ENCODE data around the gene SMIM35. TPM values are rescaled to one million over a fixed set of nuclear protein-coding genes. Genes with fewer than 3 reads are reported as not detected.

The SMIM35 gene
- total RNA-seq, 1 experiment from 2014 or later: not detected

DNA sequence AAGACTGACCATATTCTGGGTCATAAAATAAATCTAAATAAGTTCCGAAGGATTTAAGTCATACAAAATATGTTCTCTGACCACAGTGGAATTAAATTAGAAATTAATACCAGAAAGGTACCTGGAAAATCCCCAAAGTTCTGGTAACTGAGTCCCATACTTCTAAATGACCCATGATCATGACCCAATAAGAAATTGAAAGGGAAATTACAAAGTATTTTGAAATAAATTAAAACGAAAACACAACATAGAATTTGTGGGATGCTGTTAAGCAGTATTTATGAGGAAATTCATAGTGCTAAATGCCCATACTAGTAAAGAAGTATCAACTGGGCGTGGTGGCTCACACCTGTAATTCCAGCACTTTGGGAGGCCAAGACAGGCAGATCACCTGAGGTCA, 123.9 kb downstream of the SMIM35 start:
- TF ChIP-seq, protein P1, sequence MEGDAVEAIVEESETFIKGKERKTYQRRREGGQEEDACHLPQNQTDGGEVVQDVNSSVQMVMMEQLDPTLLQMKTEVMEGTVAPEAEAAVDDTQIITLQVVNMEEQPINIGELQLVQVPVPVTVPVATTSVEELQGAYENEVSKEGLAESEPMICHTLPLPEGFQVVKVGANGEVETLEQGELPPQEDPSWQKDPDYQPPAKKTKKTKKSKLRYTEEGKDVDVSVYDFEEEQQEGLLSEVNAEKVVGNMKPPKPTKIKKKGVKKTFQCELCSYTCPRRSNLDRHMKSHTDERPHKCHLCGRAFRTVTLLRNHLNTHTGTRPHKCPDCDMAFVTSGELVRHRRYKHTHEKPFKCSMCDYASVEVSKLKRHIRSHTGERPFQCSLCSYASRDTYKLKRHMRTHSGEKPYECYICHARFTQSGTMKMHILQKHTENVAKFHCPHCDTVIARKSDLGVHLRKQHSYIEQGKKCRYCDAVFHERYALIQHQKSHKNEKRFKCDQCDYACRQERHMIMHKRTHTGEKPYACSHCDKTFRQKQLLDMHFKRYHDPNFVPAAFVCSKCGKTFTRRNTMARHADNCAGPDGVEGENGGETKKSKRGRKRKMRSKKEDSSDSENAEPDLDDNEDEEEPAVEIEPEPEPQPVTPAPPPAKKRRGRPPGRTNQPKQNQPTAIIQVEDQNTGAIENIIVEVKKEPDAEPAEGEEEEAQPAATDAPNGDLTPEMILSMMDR (conservative IDR thresholded peaks at IDR 0.05): no peak
- Histone ChIP-seq H3T11ph (ENCODE audit: low read length) (no peak overlapping the region), H3K4ac (ENCODE audit: low read depth, low read length) (no peak overlapping the region), H2BK12ac (ENCODE audit: insufficient read length, low read depth, low read length) (no peak overlapping the region), H3K18ac (ENCODE audit: insufficient read length, low read depth, low read length) (no peak overlapping the region), H3K14ac (ENCODE audit: insufficient read depth, low read length) (no peak overlapping the region), H3K79me1 (ENCODE audit: insufficient read depth, low read depth, low read length, poor library complexity, severe bottlenecking) (no peaks in the 10 kb centered on the region), H4K20me1 (ENCODE audit: control insufficient read depth, insufficient read depth, insufficient read length) (no peaks in the 10 kb centered on the region), H3K9ac (ENCODE audit: extremely low read depth, insufficient read length, low read length) (no peak overlapping the region), H3K79me2 (ENCODE audit: insufficient read depth, low read length) (no peaks in the 10 kb centered on the region), H3K27ac (ENCODE audit: insufficient read length, low read depth, low read length) (no peak overlapping the region), H2BK20ac (ENCODE audit: low read depth, low read length, poor library complexity, severe bottlenecking) (no peak overlapping the region), H3K56ac (ENCODE audit: insufficient read length, low read depth, low read length) (no peak overlapping the region), H3K23me2 (ENCODE audit: insufficient read length, low read depth, low read length, poor library complexity, severe bottlenecking) (no peaks in the 10 kb centered on the region), H3K23ac (ENCODE audit: insufficient read length, low read depth, low read length) (no peak overlapping the region), H3K9me3 (ENCODE audit: control insufficient read depth, low read depth, low read length) (no peaks in the 10 kb centered on the region), H2AK5ac (ENCODE audit: insufficient read length, low read length) (no peak overlapping the region), H3K4me2 (ENCODE audit: insufficient read depth, insufficient read length, low read length) (no peak overlapping the region), H4K5ac (ENCODE audit: insufficient read length, low read depth, low read length) (no peak overlapping the region), H3K4me1 (ENCODE audit: insufficient read depth, low read length) (no peaks in the 10 kb centered on the region), H2BK120ac (ENCODE audit: low read depth, low read length, poor library complexity, severe bottlenecking) (no peak overlapping the region), H4K91ac (ENCODE audit: insufficient read length, low read depth, low read length) (no peak overlapping the region), H2AFZ (ENCODE audit: low read length) (no peak overlapping the region), H2BK5ac (ENCODE audit: insufficient read length, low read length) (no peak overlapping the region), H3K27me3 (ENCODE audit: insufficient read depth, low read length) (no peaks in the 10 kb centered on the region), H2BK15ac (ENCODE audit: low read depth, low read length) (no peak overlapping the region), H4K8ac (replicated peaks; ENCODE audit: insufficient read length, low read depth, low read length) (no peak overlapping the region)
- Mint-ChIP-seq H3K4me3 (no peak overlapping the region), H3K4me1 (peaks cover 0 to 3% of the 10 kb centered on the region in 2 experiments; a peak in 2 of 4 replicates), H3K27ac (no peak overlapping the region), H3K9me3 (no peaks in the 10 kb centered on the region), H3K36me3 (ENCODE audit: insufficient read depth in 1 of 3, low read depth in 3 of 3) (no peaks in the 10 kb centered on the region), H3K27me3 (ENCODE audit: low read depth) (peaks cover 3% of the 10 kb centered on the region)
- DNase-seq: no peak
- no CpG with 5 or more reads among the region's 3 CpGs for WGBS (ENCODE audit: extremely low coverage, insufficient read length, low lambda C conversion rate)

Data from H9 (cell line).